HEK293 (cell line): ENCODE measurements around the gene ARHGEF11.

ENCODE experiments used
- CTCF ChIA-PET: fragments of 350-600 bp; formaldehyde crosslinking; extraction: SDS; loops from one replicate; lab custom pipeline; 2021; ENCODE audit warnings: antibody characterized with exemption; lab: Yijun Ruan, JAX
- POLR2A ChIA-PET: fragments of 300-600 bp; formaldehyde crosslinking; extraction: SDS; loops from one replicate; lab custom pipeline; 2020; ENCODE audit warnings: antibody characterized with exemption, inconsistent platforms; lab: Yijun Ruan, JAX
- H3K27ac ChIP-seq: fragments of 200-500 bp; sonication (Bioruptor generic); 2 replicates; pipeline ENCODE4 v1.5.1; 2014; ENCODE audit warnings: low read depth, low read length, control low read depth, inconsistent platforms; ENCODE audit errors: extremely low read depth
- H3K36me3 ChIP-seq, 2 experiments: fragments of 200-500 bp in 1 of 2; sonication (Bioruptor generic) in 1 of 2; 1 replicate in 1 of 2; 2 replicates in 1 of 2; pipeline ENCODE4 v1.5.1; 2014 to 2017; ENCODE audit warnings: inconsistent platforms in 2 of 2, low read length in 2 of 2; ENCODE audit not compliant: control insufficient read depth in 2 of 2, insufficient read depth in 1 of 2
- H3K4me1 ChIP-seq: fragments of 200-500 bp; sonication (Bioruptor generic); 2 replicates; pipeline ENCODE4 v1.5.1; 2014; ENCODE audit warnings: mild to moderate bottlenecking, low read length, inconsistent platforms; ENCODE audit not compliant: control insufficient read depth, insufficient read depth
- H3K4me3 ChIP-seq: 2 replicates; pipeline ENCODE4 v1.5.1; 2011; ENCODE audit warnings: low read depth, mild to moderate bottlenecking, control low read depth, low read length, moderate library complexity
- H3K9me3 ChIP-seq: fragments of 200-500 bp; sonication (Bioruptor generic); 2 replicates; pipeline ENCODE4 v1.5.1; 2014; ENCODE audit warnings: low read depth, low read length, inconsistent platforms; ENCODE audit not compliant: control insufficient read depth, insufficient read depth
- BCL11A ChIP-seq: fragments of 450-650 bp; formaldehyde crosslinking; IDR thresholded peaks from 2 replicates; pipeline ENCODE4 v1.5.1; 2016; ENCODE audit warnings: low read depth, missing biosample characterization, missing genetic modification characterization
- FEZF1 ChIP-seq: fragments of 450-650 bp; formaldehyde crosslinking; IDR thresholded peaks from 2 replicates; pipeline ENCODE4 v1.5.1; 2016; ENCODE audit warnings: missing biosample characterization, missing genetic modification characterization
- GLIS2 ChIP-seq: fragments of 450-650 bp; formaldehyde crosslinking; IDR thresholded peaks from 2 replicates; pipeline ENCODE4 v1.5.1; 2016; ENCODE audit warnings: missing biosample characterization, missing genetic modification characterization
- HOXD13 ChIP-seq: sonication (generic); formaldehyde crosslinking; IDR thresholded peaks from 2 replicates; pipeline ENCODE4 v1.8.0; 2022; ENCODE audit warnings: missing genetic modification reagents, borderline replicate concordance
- RBAK ChIP-seq: fragments of 450-650 bp; formaldehyde crosslinking; IDR thresholded peaks from 2 replicates; pipeline ENCODE4 v1.5.1; 2016; ENCODE audit warnings: missing biosample characterization, missing genetic modification characterization
- ZNF138 ChIP-seq: fragments of 450-650 bp; formaldehyde crosslinking; IDR thresholded peaks from 2 replicates; pipeline ENCODE4 v1.5.1; 2016; ENCODE audit warnings: missing biosample characterization, missing genetic modification characterization, borderline replicate concordance
- ZNF184 ChIP-seq: fragments of 450-650 bp; IDR thresholded peaks from 2 replicates; pipeline ENCODE4 v1.5.1; 2018; ENCODE audit warnings: missing biosample characterization, mild to moderate bottlenecking, missing genetic modification characterization
- ZNF19 ChIP-seq: fragments of 450-650 bp; formaldehyde crosslinking; IDR thresholded peaks from 2 replicates; pipeline ENCODE4; 2016; ENCODE audit warnings: missing biosample characterization, missing genetic modification characterization, low read depth
- ZNF24 ChIP-seq: fragments of 450-650 bp; formaldehyde crosslinking; IDR thresholded peaks from 2 replicates; pipeline ENCODE4 v1.5.1; 2016; ENCODE audit warnings: missing biosample characterization, missing genetic modification characterization
- ZNF292 ChIP-seq: fragments of 450-650 bp; formaldehyde crosslinking; IDR thresholded peaks from 2 replicates; pipeline ENCODE4 v1.5.1; 2016; ENCODE audit warnings: low read depth, missing biosample characterization, missing genetic modification characterization, borderline replicate concordance
- ZNF335 ChIP-seq: fragments of 450-650 bp; formaldehyde crosslinking; conservative IDR thresholded peaks from 2 replicates; pipeline ENCODE4 v1.5.1; 2016; ENCODE audit warnings: missing biosample characterization, missing genetic modification characterization
- ZNF391 ChIP-seq: fragments of 450-650 bp; formaldehyde crosslinking; IDR thresholded peaks from 2 replicates; pipeline ENCODE4 v1.5.1; 2016; ENCODE audit warnings: low read depth, missing biosample characterization, missing genetic modification characterization, borderline replicate concordance
- ZNF596 ChIP-seq: fragments of 450-650 bp; IDR thresholded peaks from 2 replicates; pipeline ENCODE4 v1.5.0; 2018; ENCODE audit warnings: missing biosample characterization, mild to moderate bottlenecking, missing genetic modification characterization, moderate library complexity
- ZNF600 ChIP-seq: fragments of 450-650 bp; formaldehyde crosslinking; IDR thresholded peaks from 2 replicates; pipeline ENCODE4 v1.5.1; 2016; ENCODE audit warnings: missing biosample characterization, missing genetic modification characterization
- ZNF621 ChIP-seq: fragments of 450-650 bp; formaldehyde crosslinking; IDR thresholded peaks from 2 replicates; pipeline ENCODE4 v1.5.1; 2017; ENCODE audit warnings: missing biosample characterization, missing genetic modification characterization
- ZNF701 ChIP-seq: fragments of 450-650 bp; formaldehyde crosslinking; IDR thresholded peaks from 2 replicates; pipeline ENCODE4 v1.5.1; 2016; ENCODE audit warnings: missing biosample characterization, missing genetic modification characterization
- TF ChIP-seq, protein P1 (sequence below): fragments of 450-650 bp; formaldehyde crosslinking; IDR thresholded peaks from 2 replicates; pipeline ENCODE4 v1.5.1; 2016; ENCODE audit warnings: missing biosample characterization, missing genetic modification characterization
- TF ChIP-seq, protein P2 (sequence below): fragments of 450-650 bp; formaldehyde crosslinking; conservative IDR thresholded peaks from 2 replicates; pipeline ENCODE4 v1.5.1; 2016; ENCODE audit warnings: low read depth, missing biosample characterization, missing genetic modification characterization
- TF ChIP-seq, protein P3 (sequence below): fragments of 450-650 bp; formaldehyde crosslinking; IDR thresholded peaks from 2 replicates; pipeline ENCODE4 v1.5.1; 2016; ENCODE audit warnings: missing biosample characterization, missing genetic modification characterization
- TF ChIP-seq, protein P4 (sequence below): fragments of 450-650 bp; formaldehyde crosslinking; IDR thresholded peaks from 2 replicates; pipeline ENCODE4 v1.5.1; 2016; ENCODE audit warnings: missing biosample characterization, missing genetic modification characterization

The ARHGEF11 gene

DNA sequence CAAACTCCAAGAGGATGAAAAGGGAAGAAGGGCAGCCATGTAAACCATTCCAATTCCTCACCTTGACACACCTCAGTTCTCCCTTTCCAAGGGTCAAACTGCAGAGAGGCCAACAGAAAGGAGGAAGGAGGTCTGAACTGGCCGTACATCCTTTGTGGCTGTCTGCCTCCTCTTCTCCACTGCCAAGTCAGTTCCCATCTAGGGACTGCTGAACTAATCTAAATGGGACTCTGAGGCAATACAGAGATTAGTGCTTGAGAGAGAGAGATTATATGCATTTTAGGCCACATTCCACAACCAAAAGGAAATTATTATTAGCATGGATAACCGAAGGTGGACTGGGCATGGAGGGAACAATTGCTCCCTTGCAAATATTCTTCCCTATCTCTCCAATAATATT, 2.7 kb downstream of the ARHGEF11 start (continued):
- TF ChIP-seq ZNF184 (no peak), HOXD13 (CRISPR knock-in tag) (no peak)

DNA sequence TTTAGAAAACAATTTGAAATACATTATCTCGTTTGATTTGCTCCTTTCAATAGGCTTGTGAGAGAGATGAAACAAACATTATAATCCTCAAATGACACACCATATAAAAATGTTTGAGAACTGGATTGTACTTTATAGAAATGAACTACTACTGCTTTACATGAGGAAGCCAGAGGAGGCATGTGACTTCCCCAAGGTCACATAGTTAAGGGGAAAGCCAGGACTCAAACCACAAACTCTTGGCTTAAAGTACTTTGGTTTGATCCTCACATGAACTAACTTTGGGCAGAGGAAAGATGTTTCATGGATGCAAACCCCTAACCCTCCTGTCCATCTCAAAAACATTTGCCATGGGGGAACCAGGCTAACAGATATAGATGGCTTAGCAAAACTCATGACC, 4.7 kb downstream of the ARHGEF11 start:
- H3K4me1 ChIP-seq = peaks cover 20% of the 10 kb centered on the region
- CTCF ChIA-PET = interaction anchor here (1.7 to 2.4 kb wide), 2 partner anchors 13 to 33 kb away, joined by 7 read pairs; no protein-coding TSS in a partner anchor
- H3K9me3 ChIP-seq = no peaks in the 10 kb centered on the region
- H3K36me3 ChIP-seq = no peaks in the 10 kb centered on the region
- POLR2A ChIA-PET = interaction anchor here (0.9 kb wide), 1 partner anchor 9 kb away, joined by 4 read pairs; no protein-coding TSS in a partner anchor
- H3K4me3 ChIP-seq = no peak overlapping the region
- H3K27ac ChIP-seq = no peak overlapping the region
- TF ChIP-seq ZNF600 (no peak), ZNF138 (tag by site-specific recombination) (no peak), ZNF596 (tag by site-specific recombination) (no peak), ZNF621 (tag by site-specific recombination) (no peak)
- TF ChIP-seq, protein P1, sequence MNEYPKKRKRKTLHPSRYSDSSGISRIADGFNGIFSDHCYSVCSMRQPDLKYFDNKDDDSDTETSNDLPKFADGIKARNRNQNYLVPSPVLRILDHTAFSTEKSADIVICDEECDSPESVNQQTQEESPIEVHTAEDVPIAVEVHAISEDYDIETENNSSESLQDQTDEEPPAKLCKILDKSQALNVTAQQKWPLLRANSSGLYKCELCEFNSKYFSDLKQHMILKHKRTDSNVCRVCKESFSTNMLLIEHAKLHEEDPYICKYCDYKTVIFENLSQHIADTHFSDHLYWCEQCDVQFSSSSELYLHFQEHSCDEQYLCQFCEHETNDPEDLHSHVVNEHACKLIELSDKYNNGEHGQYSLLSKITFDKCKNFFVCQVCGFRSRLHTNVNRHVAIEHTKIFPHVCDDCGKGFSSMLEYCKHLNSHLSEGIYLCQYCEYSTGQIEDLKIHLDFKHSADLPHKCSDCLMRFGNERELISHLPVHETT (tag by site-specific recombination) = no peak

DNA sequence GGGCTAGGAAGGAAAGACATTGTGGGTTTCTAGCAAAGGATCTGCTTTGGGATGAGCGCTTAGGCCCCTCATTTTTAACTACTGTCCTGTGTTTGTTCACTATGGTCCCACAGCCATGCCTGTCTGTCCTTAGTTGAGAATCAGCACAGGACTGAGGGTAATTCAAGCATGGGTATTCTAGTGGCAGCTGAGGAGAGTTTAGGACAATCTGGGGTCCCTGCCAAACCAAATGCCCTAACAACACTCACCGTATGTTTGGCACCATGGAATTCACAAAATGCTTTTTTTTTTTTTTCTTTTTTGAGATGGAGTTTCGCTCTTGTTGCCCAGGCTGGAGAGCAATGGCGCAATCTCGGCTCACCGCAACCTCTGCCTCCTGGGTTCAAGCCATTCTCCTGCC, 10.4 kb downstream of the ARHGEF11 start:
- H3K27ac ChIP-seq = no peak overlapping the region
- ChIA-PET CTCF (interaction anchor here (0.6 kb wide), 1 partner anchor 703 kb away, joined by 3 read pairs; no protein-coding TSS in a partner anchor), POLR2A (interaction anchor here (0.7 kb wide), 2 partner anchors 27 to 353 kb away, joined by 3 to 5 read pairs; no protein-coding TSS in a partner anchor)
- H3K4me3 ChIP-seq = no peak overlapping the region
- no peaks in the 10 kb centered on the region for H3K9me3 ChIP-seq
- no peaks in the 10 kb centered on the region for H3K4me1 ChIP-seq
- H3K36me3 ChIP-seq = no peaks in the 10 kb centered on the region
- TF ChIP-seq, protein P2, sequence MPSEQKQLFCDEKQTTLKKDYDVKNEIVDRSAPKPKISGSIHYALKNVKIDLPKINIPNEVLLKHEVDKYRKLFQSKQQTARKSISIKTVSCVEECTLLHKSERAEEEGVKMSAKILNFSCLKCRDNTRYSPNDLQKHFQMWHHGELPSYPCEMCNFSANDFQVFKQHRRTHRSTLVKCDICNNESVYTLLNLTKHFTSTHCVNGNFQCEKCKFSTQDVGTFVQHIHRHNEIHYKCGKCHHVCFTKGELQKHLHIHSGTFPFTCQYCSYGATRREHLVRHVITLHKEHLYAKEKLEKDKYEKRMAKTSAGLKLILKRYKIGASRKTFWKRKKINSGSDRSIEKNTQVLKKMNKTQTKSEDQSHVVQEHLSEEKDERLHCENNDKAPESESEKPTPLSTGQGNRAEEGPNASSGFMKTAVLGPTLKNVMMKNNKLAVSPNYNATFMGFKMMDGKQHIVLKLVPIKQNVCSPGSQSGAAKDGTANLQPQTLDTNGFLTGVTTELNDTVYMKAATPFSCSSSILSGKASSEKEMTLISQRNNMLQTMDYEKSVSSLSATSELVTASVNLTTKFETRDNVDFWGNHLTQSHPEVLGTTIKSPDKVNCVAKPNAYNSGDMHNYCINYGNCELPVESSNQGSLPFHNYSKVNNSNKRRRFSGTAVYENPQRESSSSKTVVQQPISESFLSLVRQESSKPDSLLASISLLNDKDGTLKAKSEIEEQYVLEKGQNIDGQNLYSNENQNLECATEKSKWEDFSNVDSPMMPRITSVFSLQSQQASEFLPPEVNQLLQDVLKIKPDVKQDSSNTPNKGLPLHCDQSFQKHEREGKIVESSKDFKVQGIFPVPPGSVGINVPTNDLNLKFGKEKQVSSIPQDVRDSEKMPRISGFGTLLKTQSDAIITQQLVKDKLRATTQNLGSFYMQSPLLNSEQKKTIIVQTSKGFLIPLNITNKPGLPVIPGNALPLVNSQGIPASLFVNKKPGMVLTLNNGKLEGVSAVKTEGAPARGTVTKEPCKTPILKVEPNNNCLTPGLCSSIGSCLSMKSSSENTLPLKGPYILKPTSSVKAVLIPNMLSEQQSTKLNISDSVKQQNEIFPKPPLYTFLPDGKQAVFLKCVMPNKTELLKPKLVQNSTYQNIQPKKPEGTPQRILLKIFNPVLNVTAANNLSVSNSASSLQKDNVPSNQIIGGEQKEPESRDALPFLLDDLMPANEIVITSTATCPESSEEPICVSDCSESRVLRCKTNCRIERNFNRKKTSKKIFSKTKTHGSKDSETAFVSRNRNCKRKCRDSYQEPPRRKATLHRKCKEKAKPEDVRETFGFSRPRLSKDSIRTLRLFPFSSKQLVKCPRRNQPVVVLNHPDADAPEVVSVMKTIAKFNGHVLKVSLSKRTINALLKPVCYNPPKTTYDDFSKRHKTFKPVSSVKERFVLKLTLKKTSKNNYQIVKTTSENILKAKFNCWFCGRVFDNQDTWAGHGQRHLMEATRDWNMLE = no peak
- TF ChIP-seq ZNF621 (tag by site-specific recombination) (no peak), BCL11A (tag by site-specific recombination) (no peak), ZNF292 (tag by site-specific recombination) (no peak), ZNF701 (tag by site-specific recombination) (no peak), ZNF335 (tag by site-specific recombination) (no peak), ZNF24 (tag by site-specific recombination) (no peak), FEZF1 (tag by site-specific recombination) (no peak), ZNF19 (tag by site-specific recombination) (no peak), ZNF391 (tag by site-specific recombination) (no peak), GLIS2 (tag by site-specific recombination) (no peak), RBAK (no peak)
- TF ChIP-seq, protein P3, sequence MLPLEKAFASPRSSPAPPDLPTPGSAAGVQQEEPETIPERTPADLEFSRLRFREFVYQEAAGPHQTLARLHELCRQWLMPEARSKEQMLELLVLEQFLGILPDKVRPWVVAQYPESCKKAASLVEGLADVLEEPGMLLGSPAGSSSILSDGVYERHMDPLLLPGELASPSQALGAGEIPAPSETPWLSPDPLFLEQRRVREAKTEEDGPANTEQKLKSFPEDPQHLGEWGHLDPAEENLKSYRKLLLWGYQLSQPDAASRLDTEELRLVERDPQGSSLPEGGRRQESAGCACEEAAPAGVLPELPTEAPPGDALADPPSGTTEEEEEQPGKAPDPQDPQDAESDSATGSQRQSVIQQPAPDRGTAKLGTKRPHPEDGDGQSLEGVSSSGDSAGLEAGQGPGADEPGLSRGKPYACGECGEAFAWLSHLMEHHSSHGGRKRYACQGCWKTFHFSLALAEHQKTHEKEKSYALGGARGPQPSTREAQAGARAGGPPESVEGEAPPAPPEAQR (tag by site-specific recombination) = no peak
- TF ChIP-seq, protein P4, sequence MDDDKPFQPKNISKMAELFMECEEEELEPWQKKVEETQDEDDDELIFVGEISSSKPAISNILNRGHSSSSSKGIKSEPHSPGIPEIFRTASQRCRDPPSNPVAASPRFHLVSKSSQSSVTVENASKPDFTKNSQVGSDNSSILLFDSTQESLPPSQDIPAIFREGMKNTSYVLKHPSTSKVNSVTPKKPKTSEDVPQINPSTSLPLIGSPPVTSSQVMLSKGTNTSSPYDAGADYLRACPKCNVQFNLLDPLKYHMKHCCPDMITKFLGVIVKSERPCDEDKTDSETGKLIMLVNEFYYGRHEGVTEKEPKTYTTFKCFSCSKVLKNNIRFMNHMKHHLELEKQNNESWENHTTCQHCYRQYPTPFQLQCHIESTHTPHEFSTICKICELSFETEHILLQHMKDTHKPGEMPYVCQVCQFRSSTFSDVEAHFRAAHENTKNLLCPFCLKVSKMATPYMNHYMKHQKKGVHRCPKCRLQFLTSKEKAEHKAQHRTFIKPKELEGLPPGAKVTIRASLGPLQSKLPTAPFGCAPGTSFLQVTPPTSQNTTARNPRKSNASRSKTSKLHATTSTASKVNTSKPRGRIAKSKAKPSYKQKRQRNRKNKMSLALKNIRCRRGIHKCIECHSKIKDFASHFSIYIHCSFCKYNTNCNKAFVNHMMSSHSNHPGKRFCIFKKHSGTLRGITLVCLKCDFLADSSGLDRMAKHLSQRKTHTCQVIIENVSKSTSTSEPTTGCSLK (tag by site-specific recombination) = no peak
